TTC549 (cell line): ENCODE results near the gene MUC20.
"Not testable (repeated sequence)": the region's sequence is repeated elsewhere in the genome, so short reads cannot be mapped to it uniquely, and the experiment has no call there.

Experiments
- FAIRE-seq: peaks from 2 replicates; lab custom pipeline; 2012; peaks lifted over from hg19 to GRCh38; lab: Jason Lieb, UNC

Gene MUC20

DNA sequence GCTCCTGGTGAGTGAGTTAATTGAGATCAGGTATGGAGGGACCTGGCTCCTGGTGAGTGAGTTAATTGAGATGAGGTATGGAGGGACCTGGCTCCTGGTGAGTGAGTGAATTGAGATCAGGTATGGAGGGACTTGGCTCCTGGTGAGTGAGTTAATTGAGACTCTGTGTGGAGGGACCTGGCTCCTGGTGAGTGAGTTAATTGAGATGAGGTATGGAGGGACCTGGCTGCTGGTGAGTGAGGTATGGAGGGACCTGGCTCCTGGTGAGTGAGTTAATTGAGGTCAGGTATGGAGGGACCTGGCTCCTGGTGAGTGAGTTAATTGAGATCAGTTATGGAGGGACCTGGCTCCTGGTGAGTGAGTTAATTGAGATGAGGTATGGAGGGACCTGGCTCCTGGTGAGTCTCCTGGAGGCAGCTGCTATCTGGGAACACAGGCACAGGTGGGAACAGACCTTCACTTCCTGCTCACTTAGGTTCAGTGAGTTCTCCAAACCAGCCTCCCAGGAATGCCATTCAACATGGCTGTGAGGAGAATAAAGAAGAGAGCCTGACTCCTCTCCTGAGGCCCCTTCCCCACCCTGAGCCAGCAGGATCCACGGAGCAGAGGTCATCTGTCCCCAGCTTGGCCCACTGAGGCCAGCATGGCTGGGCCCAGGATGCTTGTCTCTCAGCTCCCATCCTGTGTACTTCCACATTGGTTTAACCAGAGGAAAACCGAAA lies 9.5 kb upstream of the MUC20 start:
- not testable (repeated sequence) for FAIRE-seq

DNA sequence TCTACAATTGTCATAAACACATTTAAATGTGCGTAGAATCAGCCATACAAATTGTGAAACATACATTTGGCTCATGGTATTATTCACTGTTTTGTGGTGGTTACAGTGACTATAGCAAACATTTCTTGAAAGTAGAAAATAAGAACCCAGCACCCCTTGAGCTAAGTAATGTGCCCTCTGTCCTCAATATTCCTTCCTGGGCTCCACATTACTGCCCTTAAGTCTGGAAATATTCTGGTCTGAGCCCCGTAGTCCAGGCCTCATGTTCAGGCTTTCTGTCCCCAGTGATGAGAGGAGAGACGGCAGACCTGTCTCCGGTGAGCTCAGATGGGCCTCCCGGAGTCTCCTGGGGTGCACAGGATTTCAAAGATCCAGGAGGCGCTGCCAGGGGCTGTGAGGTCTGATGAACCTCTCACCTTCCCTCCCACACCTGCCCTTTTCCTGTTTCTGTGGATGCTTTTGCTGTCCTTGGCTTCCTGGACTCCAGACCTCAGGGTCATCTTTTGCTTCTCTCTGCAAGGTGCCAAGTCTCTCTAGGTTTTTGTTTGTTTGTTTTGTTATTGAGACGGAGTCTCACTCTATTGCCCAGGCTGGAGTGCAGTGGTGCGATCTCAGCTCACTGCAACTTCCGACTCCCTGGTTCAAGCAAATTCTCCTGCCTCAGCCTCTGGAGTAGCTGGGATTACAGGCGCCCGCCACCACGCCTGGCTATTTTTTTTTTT lies 8.8 kb upstream of the MUC20 start:
- FAIRE-seq = no peak

DNA sequence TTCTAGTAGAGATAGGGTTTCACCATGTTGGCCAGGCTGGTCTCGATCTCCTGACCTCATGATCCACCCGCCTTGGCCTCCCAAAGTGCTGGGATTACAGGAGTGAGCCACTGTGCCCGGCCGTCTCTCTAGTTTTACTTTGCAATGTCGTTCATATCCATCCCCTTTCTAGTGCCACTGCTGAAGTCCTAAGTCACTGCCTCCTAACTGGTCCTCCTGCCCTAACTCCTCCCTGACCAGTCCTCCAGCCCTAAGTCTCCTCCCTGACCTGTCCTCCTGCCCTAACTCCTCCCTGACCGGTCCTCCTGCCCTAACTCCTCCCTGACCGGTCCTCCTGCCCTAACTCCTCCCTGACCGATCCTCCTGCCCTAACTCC lies 8.3 kb upstream of the MUC20 start:
- not testable (repeated sequence) for FAIRE-seq

DNA sequence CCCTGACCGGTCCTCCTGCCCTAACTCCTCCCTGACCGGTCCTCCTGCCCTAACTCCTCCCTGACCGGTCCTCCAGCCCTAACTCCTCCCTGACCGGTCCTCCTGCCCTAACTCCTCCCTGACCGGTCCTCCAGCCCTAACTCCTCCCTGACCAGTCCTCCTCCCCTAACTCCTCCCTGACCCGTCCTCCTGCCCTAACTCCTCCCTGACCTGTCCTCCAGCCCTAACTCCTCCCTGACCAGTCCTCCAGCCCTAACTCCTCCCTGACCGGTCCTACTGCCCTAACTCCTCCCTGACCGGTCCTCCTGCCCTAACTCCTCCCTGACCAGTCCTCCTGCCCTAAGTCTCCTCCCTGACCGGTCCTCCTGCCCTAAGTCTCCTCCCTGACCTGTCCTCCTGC lies 7.6 kb upstream of the MUC20 start:
- FAIRE-seq = not testable (repeated sequence)

DNA sequence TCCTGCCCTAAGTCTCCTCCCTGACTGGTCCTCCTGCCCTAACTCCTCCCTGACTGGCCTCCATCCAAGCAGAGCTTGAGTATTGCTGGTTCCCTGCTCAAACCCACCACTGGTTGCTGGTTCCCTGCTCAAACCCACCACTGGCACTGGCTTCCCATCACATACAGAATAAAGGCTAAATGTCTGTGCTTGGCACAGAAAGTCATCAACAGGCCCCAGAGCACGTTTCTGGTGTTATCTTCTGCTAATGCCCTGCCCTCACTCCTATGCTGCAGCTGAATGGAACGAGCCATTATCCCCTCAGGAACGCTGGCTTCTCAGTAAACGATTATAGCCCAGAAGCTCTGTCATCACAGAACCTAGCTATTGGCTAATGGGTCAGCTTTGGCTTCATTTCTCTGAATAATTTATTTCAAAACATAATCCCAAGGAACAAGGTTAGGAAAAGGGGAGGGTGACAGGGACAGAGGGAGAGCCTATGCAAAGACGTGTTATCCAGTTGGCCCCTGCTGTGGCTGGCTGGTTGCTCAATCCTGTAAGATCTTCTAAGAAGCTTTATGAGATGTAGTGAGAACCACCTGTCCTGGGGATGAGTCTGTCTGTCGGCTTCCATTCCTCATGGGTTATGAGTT lies 6.3 kb upstream of the MUC20 start:
- FAIRE-seq = no peak

DNA sequence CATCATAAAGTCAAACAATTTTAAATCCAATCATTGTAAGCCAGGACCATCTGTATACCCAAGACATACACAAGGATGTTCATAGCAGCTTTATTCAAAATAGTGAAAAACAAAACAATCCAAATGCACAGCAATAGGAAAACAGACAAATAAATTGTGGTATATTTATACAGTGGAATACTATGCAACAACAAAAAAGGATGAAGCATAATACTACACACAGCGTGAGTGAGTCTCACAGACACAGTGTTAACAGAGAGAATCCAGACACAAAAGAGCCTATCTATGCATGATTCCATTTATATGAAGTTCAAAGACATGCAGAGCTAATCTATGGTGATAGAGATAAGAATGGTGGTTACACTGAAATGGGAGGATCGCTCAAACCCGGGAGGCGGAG lies 5.6 kb upstream of the MUC20 start:
- no peak for FAIRE-seq

DNA sequence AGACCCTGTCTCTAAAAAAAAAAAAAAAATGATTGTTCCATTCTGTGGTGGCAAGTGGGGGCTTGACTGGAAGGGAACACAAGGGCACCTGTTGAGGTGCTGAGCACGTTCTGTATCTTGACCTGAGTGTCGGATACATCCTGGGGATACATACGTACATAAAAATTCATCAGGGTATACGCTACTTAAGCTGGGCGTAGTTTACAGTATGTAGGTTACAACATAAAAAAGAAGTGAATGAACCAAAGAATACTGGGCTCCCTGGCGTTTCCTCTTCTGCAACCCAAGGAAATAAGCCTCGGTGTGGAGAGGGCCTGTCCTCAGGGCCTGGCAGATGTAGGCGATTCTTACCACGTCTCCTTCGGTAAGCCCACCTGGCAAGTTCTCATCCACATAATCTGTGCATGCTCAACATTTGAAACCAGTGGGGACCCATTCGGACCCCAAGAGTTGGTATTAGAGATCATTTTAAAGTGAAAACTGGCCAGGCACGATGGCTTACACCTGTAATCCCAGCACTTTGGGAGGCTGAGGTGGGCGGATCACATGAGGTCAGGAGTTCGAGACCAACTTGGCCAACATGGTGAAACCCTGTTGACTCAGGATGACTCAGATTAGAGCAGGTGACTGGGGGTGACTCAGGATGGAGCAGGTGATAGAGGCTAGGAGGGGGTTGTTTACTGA lies 5.1 kb upstream of the MUC20 start:
- FAIRE-seq = no peak

DNA sequence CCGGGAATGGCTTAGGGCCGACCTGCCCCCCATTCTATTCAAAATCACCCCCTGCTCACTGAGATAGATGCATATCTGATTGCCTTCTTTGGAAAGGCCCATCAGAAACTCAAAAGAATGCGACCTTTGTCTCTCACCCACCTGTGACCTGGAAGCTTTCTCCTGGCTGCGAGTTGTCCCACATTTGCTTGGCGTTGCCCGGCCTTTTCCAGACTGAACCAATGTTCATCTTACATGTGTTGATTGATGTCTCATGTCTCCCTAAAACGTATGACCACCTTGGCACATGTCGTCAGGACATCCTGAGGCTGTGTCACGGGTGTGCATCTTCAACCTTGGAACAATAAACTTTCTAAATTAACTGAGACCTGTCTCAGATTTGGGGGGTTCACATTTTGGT lies 3.4 kb upstream of the MUC20 start:
- FAIRE-seq = no peak

DNA sequence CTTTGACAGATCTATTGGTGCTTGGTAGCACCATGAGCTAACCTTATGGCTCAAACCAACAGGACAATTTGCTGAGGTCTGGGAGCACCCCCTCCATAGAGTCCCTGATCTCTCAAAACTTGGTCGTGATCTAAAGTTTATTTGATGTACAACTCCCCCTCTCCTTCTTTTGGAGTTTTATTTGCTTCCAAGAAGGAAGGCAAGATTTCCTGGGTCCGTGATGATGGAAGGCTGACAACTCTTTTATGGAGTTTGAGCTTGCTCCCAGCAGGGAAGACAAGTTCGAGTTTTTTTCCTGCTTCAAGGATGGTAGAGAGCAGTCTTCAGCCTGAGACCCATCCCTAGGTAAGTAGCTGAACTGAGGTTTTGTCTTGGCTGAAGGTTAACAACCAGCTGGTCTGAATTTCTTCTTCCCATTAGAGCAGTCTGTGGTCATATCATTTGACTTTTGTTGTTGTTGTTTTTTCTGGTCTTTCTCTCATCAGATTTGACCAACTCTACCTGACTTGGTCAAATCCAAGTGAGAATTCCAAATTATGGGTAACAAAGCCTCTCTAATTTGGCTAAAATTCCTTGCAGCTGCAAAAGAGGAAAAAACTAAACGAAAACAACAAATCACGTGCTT lies 2.8 kb upstream of the MUC20 start:
- FAIRE-seq = no peak

DNA sequence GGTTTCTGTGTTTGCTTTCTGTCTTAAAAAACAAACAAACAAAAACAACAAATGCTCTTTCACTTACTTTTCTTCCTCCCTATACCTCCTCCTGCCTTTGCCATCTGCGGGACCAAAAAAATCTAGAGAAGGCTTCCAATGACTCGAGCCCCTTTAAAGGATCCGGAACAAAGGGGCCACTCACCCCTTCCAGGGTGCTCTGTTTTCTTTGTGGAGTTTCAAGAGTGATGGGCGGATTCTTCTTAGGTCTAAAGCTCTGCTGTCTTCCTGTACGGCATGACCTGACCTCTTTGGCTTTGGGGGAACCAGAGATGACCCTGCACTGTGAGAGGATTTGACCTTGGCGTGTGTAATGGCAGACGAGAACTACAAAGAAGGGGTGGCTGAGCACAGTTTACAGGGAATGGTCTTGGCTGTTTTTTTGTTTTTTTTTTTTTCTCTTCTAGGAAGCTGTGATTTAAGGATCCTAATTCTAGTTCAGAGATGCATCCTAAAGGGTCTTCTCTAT lies 2.2 kb upstream of the MUC20 start:
- no peak for FAIRE-seq

DNA sequence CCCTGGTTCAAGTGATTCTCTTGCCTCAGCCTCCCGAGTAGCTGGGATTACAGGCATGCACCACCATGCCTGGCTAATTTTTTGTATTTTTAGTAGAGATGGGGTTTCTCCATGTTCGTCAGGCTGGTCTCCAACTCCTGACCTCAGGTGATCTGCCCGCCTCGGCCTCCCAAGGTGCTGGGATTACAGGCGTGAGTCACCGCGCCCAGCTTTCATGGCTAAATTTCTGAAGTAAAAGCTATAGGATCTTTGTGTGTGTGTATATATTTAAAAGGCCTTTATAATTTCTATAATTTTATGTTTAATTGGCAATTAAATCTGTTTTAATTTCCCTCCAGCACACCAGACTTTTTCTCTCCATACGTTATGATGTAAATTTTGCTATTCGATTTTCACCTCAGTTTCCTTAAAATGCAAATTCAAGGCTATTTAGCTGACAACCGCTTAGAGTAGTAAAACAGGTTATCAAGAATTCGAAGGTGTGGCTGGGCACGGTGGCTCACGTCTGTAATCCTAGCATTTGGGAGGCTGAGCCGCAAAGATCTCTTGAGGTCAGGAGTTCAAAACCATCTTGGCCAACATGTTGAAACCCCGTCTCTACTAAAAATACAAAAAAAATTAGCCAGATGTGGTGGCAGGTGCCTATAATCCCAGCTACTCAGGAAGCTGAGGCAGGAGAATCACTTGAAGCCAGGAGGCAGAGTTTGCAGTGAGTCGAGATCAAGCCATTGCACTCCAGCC lies 1.1 kb upstream of the MUC20 start:
- FAIRE-seq = not testable (repeated sequence)

DNA sequence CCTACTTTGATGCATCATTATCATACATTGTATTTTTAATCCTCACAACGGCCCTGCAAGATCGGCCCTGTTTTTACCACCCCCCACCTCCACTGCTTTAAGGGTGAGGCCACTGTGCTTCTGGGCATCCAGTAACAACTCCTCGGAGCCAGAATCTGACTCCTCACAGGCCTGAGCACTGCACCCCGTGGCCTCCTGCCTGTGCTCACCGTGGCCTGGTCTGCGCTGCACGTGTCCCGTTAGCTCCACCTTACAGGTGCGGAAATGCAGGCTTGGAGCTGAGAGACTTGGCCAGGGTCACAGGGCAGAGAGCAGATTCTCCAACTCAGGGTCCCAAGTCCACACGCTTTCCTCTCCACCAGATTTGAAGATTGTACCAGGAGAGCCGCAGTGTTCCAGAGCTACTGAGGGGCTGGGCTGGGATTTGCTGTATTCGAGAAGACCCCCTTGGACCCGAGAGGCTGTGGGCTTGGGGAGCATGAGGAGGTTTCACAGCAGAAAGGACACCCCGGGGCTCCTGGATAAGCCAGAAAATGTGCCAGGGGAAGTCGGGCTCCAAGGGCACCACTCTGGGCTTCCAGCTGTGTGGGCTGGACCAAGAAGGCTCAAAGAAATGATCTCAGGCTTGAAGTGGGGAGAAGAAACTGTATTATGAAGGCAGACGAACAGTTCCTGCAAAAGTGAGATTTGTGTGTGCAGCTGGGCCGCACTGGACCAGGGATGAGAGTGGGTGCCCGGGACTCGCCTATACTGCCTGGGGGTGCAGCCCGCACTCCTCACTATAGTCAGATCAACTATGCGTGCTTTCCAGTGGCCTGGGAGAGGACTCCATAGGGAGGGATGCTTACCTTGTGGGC lies 1.6 kb downstream of the MUC20 start:
- not testable (repeated sequence) for FAIRE-seq

DNA sequence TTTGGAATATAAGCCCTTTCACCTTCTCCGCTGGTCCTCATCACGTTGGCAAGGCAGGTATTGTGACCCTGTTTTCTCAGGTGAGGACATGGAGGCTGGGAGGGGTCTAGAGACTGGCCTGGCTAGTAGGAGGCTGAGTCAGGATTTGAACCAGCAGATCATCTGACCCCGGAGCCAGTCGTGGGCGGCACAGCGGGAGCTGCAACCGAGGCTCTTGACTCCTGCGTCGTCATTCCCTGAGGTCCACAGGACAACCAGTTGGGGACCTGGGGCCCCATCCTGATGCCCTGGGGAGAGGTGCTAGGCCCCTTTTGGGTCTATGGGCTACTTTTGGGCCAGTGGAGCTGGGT lies 2.2 kb downstream of the MUC20 start:
- FAIRE-seq = not testable (repeated sequence)

DNA sequence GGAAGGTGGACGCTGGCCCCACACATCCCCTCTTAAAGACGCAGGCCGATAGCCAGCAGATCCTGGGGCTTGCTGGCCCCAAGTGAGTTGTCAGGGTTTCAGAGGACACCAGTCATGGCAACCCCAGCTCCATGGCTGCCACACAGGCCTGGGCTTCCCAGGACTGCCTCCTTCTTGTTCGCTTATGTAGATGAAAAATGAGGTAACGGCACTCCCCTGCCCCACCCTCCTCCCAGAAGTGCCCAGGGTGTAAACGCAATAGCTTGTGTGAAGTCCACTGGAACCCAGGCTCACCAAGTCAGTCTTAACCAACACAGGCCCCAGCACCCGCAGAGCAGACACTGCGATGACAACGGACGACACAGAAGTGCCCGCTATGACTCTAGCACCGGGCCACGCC lies 3.6 kb downstream of the MUC20 start:
- not testable (repeated sequence) for FAIRE-seq

DNA sequence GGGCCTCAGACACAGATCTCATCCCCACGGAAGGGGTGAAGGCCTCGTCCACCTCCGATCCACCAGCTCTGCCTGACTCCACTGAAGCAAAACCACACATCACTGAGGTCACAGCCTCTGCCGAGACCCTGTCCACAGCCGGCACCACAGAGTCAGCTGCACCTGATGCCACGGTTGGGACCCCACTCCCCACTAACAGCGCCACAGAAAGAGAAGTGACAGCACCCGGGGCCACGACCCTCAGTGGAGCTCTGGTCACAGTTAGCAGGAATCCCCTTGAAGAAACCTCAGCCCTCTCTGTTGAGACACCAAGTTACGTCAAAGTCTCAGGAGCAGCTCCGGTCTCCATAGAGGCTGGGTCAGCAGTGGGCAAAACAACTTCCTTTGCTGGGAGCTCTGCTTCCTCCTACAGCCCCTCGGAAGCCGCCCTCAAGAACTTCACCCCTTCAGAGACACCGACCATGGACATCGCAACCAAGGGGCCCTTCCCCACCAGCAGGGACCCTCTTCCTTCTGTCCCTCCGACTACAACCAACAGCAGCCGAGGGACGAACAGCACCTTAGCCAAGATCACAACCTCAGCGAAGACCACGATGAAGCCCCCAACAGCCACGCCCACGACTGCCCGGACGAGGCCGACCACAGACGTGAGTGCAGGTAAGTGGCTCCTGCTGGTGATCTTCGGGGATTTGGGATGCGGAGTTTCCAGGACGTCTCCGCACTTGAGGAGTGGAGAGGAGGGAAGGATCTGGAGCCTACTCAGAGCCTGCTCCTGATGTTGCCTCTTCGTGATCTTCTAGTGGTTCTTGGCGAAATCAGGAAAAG lies 5.3 kb downstream of the MUC20 start:
- FAIRE-seq = not testable (repeated sequence)

DNA sequence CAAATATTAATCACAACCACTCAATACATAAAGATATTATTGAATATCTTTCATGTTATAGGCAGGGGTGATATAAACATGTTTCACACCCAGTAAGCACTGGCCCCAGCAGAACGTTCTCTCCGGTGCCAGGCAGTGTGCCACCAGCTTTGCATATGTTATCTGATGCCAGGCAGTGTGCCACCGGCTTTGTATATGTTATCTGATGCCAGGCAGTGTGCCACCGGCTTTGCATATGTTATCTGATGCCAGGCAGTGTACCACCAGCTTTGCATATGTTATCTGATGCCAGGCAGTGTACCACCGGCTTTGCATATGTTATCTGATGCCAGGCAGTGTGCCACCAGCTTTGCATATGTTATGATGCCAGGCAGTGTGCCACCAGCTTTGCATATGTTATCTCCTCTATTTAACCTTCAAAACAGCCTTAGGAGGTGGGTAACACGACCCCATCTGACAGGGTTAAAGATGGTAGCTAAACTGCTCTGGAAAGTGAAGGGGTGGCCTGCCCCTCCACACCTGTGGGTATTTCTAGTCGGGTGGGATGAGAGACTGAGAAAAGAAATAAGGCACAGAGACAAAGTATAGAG lies 6.9 kb downstream of the MUC20 start:
- no peak for FAIRE-seq

DNA sequence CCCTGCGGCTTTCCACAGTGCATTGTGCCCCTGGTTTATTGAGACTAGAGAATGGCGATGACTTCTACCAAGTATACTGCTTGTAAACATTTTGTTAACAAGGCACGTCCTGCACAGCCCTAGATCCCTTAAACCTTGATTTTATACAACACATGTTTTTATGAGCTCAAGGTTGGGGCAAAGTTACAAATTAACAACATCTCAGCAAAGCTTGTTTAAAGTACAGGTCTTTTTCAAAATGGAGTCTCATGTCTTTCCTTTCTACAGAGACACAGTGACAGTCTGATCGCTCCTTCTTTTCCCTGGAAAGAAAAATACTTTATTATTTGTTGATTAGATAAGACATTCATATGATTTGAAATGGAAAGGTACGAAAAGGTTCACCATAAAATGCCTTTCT lies 8.0 kb downstream of the MUC20 start:
- FAIRE-seq = not testable (repeated sequence)

DNA sequence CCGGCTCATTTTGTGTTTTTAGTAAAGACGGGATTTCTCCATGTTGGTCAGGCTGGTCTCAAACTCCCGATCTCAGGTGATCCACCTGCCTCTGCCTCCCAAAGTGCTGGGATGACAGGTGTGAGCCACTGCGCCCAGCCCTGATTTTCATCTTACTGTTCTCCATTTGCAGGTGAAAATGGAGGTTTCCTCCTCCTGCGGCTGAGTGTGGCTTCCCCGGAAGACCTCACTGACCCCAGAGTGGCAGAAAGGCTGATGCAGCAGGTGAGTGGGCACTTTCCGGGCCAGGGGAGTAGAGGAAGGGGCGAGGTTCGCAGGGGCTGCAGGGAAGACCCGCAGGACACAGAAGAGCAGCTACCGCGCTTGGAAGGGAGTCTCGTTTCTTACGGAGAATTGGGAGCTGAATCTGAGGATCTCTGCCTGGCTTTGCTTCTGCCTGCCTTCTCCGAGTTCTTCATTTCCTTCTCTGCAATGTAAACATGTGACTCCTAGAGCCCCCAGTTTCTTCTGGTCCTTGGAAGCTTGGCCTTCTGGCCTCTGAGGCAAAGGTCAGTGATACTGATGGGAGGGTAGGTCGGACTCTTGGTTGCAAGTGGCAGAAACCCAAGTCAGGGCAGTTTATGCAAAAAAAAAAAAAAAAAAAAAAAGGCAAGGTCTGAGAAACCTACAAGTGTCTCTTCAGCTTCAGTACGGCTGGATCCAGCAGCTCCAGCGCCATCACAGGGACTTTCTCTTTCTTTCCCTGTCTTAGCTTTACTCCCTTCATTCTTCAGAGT lies 8.9 kb downstream of the MUC20 start:
- FAIRE-seq = no peak
